ENCODE data around the gene OVCA2. TPM values are rescaled to one million over a fixed set of nuclear protein-coding genes. Genes with fewer than 3 reads are reported as not detected.
A peak's percentile ranks its signal among the peaks of the same experiment; 100 is the strongest.

Gene OVCA2
- total RNA-seq, 1 donor from 2014 or later = 14.4 TPM

Small RNAs within 50 kb of the gene (microRNA-seq; reads per million reads assigned to microRNA genes)
- gene MIR132 (ENCODE audit: borderline number of aligned reads) (250 reads per million, percentile 57 among the genes with 10 or more reads in this experiment), gene MIR212 (ENCODE audit: borderline number of aligned reads) (21.6 reads per million, percentile 18 among the genes with 10 or more reads in this experiment)

Other genes with a start within 250 kb of the OVCA2 start
- gene SMYD4, start 212.1 kb upstream of the OVCA2 start, total RNA-seq = 6.9 TPM
- gene RPA1, start 212.0 kb upstream of the OVCA2 start, total RNA-seq = 46.0 TPM
- gene RTN4RL1, start 16.7 kb upstream of the OVCA2 start, total RNA-seq = 1.9 TPM
- 28.9 TPM for gene DPH1, start 11.9 kb upstream of the OVCA2 start, total RNA-seq
- gene HIC1, start 13.1 kb downstream of the OVCA2 start, total RNA-seq = 19.0 TPM